Loucy (cell line): ENCODE measurements around the gene NFIL3.

ENCODE experiments used
- H2AFZ ChIP-seq: fragments of 200-600 bp; sonication (generic); 2 replicates; pipeline ENCODE4 v1.6.0; 2016; ENCODE audit warnings: antibody characterized with exemption, mild to moderate bottlenecking, low read length, moderate library complexity
- H3F3A ChIP-seq: fragments of 200-600 bp; 2 replicates; pipeline ENCODE4 v1.6.0; 2016; ENCODE audit warnings: antibody characterized with exemption, low read depth, mild to moderate bottlenecking
- H3K27me3 ChIP-seq: fragments of 200-600 bp; sonication (generic); 2 replicates; pipeline ENCODE4 v1.6.1; 2014; ENCODE audit warnings: low read length, mild to moderate bottlenecking; ENCODE audit not compliant: insufficient read depth, poor library complexity, severe bottlenecking
- H3K36me3 ChIP-seq: fragments of 200-600 bp; sonication (generic); 2 replicates; pipeline ENCODE4 v1.6.1; 2016; ENCODE audit warnings: low read length; ENCODE audit not compliant: insufficient read depth
- H3K4me1 ChIP-seq: fragments of 200-600 bp; sonication (generic); 2 replicates; pipeline ENCODE4 v1.5.1; 2014; ENCODE audit warnings: low read length, mild to moderate bottlenecking; ENCODE audit not compliant: insufficient read depth, poor library complexity, severe bottlenecking
- H3K4me2 ChIP-seq: fragments of 200-600 bp; sonication (generic); 2 replicates; pipeline ENCODE4 v1.6.0; 2014; ENCODE audit warnings: antibody characterized with exemption, low read length, low read depth, mild to moderate bottlenecking; ENCODE audit not compliant: poor library complexity, severe bottlenecking
- H3K4me3 ChIP-seq: fragments of 200-600 bp; sonication (generic); 2 replicates; pipeline ENCODE4 v1.5.1; 2014; ENCODE audit warnings: low read length, mild to moderate bottlenecking, mixed read lengths; ENCODE audit not compliant: poor library complexity, severe bottlenecking
- H3K79me2 ChIP-seq: fragments of 200-600 bp; sonication (generic); 2 replicates; pipeline ENCODE4 v1.6.1; 2014; ENCODE audit warnings: low read length; ENCODE audit not compliant: insufficient read depth
- H3K9ac ChIP-seq: fragments of 200-600 bp; sonication (generic); 2 replicates; pipeline ENCODE4 v1.6.0; 2014; ENCODE audit warnings: mild to moderate bottlenecking, low read depth, low read length, moderate library complexity; ENCODE audit not compliant: poor library complexity, severe bottlenecking
- H3K9me2 ChIP-seq: fragments of 200-600 bp; sonication (generic); replicated peaks from 2 replicates; pipeline ENCODE4 v1.6.1; 2016; ENCODE audit warnings: low read depth, low read length, mixed read lengths
- H3K9me3 ChIP-seq: fragments of 200-600 bp; sonication (generic); 2 replicates; pipeline ENCODE4 v1.6.1; 2014; ENCODE audit warnings: mild to moderate bottlenecking, antibody characterized with exemption, low read length, low read depth; ENCODE audit not compliant: insufficient read depth
- H4K20me1 ChIP-seq: fragments of 200-600 bp; sonication (generic); 2 replicates; pipeline ENCODE4 v1.6.0; 2014; ENCODE audit warnings: antibody characterized with exemption, low read length, mild to moderate bottlenecking; ENCODE audit not compliant: insufficient read depth, poor library complexity, severe bottlenecking
- EZH2phosphoT487 ChIP-seq: fragments of 200-600 bp; IDR thresholded peaks from 2 replicates; pipeline ENCODE4 v1.6.1; 2018; ENCODE audit warnings: antibody characterized with exemption, mild to moderate bottlenecking, moderate library complexity, borderline replicate concordance
- TF ChIP-seq, protein P1 (sequence below): fragments of 200-600 bp; sonication (generic); conservative IDR thresholded peaks from 2 replicates; pipeline ENCODE4 v1.5.1; 2014; ENCODE audit warnings: mild to moderate bottlenecking, antibody characterized with exemption, low read length

The NFIL3 gene

DNA sequence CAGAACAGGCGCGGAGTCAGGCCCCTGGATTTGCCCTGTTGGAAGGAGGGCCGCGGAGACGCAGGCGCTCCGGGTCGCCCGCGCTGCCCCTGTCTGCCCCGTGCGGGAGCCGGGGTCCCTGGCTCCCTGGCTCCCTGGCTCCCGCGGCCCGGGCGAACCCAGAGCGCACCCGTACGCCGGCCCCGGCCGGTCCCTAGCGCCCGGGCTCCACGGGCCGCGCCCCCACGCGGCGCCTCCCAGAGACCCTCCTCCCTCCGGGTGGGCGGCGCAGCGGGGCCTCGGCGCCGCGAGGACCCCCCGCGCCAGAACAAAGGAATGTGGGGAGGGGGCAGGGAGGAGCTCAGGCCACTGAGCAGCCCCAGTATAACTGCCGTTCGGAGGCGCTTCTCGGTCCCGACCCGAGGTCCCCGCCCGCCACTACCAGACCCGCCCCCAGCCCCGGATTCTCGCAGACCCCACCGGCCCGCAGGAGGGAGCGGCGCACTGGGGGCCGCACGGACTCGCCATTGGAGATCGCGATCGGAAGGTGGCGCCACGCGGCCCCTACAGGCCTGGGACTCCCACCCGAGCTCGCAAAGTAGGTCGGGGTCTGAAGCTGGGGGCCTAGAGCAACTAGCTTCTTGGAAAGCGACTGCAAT lies 2.4 kb downstream of the NFIL3 start:
- H3K4me2 ChIP-seq = peak overlapping the region; percentile 84

GRCh38 chr9:91420501-91421127 lies 3.0 kb downstream of the NFIL3 start:
- H3K4me2 ChIP-seq = peak overlapping the region; percentile 84
- H3K9me2 ChIP-seq = no peaks in the 10 kb centered on the region
- no peaks in the 10 kb centered on the region for H3K27me3 ChIP-seq
- peak overlapping the region; percentile 99 for H3K4me3 ChIP-seq
- no peaks in the 10 kb centered on the region for H3K9me3 ChIP-seq
- H4K20me1 ChIP-seq = peaks cover 73% of the 10 kb centered on the region
- H2AFZ ChIP-seq = no peak overlapping the region
- no peaks in the 10 kb centered on the region for H3F3A ChIP-seq
- no peak for TF ChIP-seq EZH2phosphoT487
- TF ChIP-seq, protein P1, sequence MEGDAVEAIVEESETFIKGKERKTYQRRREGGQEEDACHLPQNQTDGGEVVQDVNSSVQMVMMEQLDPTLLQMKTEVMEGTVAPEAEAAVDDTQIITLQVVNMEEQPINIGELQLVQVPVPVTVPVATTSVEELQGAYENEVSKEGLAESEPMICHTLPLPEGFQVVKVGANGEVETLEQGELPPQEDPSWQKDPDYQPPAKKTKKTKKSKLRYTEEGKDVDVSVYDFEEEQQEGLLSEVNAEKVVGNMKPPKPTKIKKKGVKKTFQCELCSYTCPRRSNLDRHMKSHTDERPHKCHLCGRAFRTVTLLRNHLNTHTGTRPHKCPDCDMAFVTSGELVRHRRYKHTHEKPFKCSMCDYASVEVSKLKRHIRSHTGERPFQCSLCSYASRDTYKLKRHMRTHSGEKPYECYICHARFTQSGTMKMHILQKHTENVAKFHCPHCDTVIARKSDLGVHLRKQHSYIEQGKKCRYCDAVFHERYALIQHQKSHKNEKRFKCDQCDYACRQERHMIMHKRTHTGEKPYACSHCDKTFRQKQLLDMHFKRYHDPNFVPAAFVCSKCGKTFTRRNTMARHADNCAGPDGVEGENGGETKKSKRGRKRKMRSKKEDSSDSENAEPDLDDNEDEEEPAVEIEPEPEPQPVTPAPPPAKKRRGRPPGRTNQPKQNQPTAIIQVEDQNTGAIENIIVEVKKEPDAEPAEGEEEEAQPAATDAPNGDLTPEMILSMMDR = no peak
- peak overlapping the region; percentile 83 for H3K9ac ChIP-seq
- peaks cover 87% of the 10 kb centered on the region for H3K79me2 ChIP-seq
- peaks cover 63% of the 10 kb centered on the region for H3K4me1 ChIP-seq
- no peaks in the 10 kb centered on the region for H3K36me3 ChIP-seq

More for the DNA sequence above, 2.4 kb downstream of the NFIL3 start:
- Histone ChIP-seq H3K4me1 (peaks cover 64% of the 10 kb centered on the region), H3K9ac (peak overlapping the region; percentile 83), H3K36me3 (no peaks in the 10 kb centered on the region), H3K4me3 (peak overlapping the region; percentile 99), H2AFZ (no peak overlapping the region), H3K9me3 (no peaks in the 10 kb centered on the region), H4K20me1 (peaks cover 67% of the 10 kb centered on the region), H3F3A (no peaks in the 10 kb centered on the region), H3K27me3 (no peaks in the 10 kb centered on the region), H3K79me2 (peaks cover 81% of the 10 kb centered on the region), H3K9me2 (no peaks in the 10 kb centered on the region)
- TF ChIP-seq, protein P1 = peak; percentile 45
- TF ChIP-seq EZH2phosphoT487 = no peak

DNA sequence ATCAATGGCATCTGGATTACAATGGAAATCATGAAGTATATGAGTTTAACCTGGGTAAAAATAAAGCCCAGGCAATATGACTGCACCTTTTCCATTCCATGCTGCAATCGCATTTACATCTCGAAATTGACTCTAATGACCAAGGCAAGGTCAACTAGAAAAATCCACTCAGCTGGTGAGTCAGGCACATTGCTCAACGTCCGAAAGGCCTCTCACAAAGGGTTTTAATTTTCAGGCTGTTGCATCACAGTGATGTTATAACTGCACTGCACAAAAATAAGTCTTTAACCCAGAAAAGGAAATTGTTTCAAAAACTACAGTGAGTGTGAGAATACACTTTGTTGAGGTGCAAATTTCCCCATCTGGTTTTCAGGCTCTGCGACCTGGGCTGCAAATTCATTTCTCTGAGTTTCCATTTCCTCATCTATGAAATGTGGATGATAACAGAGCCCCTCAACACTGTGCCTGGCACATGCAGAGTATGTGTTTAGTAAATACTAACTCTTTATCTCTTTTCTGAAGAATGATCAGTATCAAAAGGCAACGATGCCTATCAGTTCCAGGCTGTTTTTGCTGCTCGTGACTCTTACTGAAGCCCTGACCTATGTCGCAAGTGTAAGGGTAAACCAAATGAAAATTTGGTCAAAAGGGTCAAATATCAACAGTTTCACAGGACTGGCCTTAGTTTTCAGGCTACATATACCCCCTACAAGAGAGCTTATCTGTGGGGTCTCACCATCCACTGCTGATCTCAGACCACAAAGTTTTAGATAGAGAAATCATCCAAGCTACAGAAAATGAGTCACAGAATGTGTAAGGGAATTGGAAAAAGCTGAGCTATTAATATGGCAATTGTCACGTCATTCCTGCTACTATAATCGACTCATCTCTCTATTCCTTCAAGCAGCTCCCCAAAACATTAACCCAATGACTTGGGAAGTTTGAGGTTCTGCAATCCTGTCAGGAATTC lies 4.1 kb downstream of the NFIL3 start:
- peaks cover 94% of the 10 kb centered on the region for H3K79me2 ChIP-seq
- no peaks in the 10 kb centered on the region for H3K36me3 ChIP-seq
- H3K4me1 ChIP-seq = peaks cover 57% of the 10 kb centered on the region
- H2AFZ ChIP-seq = no peak overlapping the region
- peak overlapping the region; percentile 99 for H3K4me3 ChIP-seq
- H3K4me2 ChIP-seq = peak overlapping the region; percentile 84
- TF ChIP-seq, protein P1 = no peak
- TF ChIP-seq EZH2phosphoT487 = no peak
- H4K20me1 ChIP-seq = peaks cover 82% of the 10 kb centered on the region
- no peaks in the 10 kb centered on the region for H3F3A ChIP-seq
- H3K9ac ChIP-seq = peak overlapping the region; percentile 83
- H3K27me3 ChIP-seq = no peaks in the 10 kb centered on the region
- H3K9me2 ChIP-seq = no peaks in the 10 kb centered on the region
- no peaks in the 10 kb centered on the region for H3K9me3 ChIP-seq
